GM19463 (cell line): ENCODE measurements around the gene REC114.

Experiments used
- ATAC-seq: cut with Tn5 transposase; IDR thresholded peaks from one replicate; pipeline ENCODE4 v1.9.1; 2021; ENCODE audit warnings: mild to moderate bottlenecking, moderate library complexity; ENCODE audit not compliant: unreplicated experiment

Gene REC114

DNA sequence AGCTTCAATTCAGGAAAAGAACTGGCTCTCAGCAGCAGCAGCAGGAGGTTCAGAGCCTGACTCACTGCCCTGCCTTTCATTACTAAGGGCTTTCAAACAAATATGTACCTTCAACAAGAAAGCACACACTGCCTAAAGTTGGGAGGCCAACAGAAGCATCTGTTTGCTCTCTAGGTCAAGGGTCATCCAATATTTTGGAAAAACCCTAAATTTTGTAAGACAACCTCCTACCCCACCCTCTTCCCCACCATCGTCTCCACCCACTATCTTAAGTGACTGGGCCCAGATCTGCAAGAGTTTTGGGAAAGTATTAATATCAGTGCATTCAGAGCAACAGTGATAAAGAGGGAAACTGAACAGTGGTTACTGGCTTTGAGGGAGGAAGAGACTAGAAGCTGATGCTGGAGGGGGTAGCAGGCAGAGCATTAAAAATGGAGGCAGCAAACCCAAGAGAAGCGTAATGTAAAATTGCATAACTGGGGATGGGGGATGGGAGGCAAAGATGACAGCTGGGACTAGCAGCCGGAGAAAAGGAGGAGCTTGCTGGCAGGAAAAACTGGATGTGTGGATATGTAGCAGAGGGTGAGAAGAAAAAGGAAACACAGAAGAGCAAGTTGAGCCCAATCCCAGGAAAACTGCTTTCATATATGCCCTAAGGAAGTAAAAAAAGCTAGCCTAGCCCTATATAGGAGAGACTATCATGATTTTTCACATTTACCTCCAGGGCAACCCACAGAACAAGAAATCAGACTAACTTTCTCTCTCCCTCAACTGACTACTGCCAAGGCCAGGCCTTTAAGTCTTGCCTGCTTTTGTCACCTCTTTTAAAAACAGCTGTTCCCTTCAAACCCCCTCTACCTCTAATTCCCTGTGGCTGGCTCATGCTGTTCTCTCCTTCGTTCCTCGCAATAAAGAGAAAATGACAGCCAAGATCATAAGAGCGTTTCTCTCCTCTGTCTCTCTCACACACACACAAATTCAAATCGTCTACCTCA, 158.8 kb downstream of the REC114 start:
- ATAC-seq: no peak

DNA sequence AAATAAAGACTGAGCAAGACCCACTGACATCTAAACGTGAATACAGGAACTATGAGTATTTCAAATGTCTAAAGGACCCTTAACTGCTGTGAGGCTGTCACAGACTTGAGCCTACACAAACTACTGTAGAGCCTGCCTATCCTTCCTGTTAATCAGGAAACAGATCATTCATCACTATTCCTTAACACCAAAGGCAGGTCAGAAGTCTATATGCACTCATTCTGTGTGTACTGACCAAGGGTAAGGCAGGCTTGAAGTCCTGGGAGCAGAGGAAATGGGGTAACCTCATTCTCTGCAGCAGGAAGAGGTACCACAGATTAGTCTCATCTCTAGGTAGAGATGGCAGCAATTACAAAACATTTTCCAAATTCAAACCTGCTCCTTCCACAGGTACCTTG, 159.5 kb downstream of the REC114 start:
- ATAC-seq: no peak

DNA sequence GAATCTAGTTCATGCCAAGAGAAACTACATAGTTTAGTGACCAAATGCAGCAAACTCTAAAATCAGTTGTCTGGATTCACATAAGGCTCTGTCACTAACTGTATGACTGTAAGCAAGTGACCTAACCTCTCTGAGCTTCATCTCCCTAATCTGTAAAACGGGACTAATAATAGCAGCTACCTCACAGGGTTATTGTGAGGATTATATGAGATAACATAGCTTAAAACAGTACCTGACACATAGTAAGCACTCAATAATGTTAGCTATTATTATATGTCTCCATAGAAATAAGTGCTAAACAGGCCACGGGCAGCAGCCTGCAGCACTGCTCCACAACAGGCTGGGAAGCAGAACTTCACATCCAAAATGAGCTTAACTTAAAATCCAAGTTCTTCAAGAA, 160.0 kb downstream of the REC114 start:
- no peak for ATAC-seq

DNA sequence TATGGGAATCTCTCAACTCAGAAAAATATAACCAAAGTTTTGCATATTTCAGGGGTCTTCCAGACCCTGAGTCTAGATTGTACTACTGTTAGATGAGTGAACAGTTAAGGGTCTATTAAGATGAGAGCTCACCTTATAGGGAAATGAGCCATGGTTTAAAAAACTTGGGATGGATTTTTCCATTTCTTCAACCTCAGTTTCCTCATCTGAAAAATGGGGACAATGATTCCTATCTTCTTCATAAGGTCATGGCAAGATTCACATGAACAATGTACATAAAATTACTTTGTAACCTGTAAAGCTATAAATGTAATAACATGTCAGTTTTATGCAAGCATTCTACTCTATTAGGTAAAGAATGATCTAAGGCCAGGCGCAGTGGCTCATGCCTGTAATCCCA, 161.5 kb downstream of the REC114 start:
- ATAC-seq: no peak

DNA sequence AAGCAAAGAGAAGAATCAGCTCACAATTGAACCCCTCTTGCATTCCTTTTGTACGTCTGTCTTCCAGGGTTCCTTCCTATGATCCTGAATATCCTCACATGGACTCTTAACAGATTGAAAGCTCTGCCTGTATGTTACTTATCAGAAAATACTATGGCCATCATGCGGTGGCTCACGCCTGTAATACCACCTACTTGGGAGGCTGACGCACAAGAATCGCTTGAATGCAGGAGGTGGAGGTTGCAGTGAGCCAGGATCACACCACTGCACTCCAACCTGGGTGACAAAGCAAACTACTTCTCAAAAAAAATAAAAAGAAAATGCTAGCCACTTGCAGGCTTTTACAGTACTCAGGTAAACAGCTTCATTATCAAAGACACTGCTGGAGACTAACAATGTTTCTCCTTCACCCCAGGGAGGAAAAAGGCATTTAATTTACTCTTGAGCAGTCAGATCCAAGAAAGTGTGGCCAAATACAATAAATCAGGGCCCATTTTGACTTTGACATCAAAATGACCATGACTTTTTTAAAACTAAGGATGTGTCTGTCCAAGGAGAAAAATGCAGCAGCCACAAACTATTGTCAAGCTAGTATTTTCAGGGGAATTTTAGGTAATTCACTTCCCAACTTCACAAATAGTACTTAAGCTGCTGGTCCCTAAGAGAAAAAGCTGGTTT, 162.9 kb downstream of the REC114 start:
- ATAC-seq: no peak

DNA sequence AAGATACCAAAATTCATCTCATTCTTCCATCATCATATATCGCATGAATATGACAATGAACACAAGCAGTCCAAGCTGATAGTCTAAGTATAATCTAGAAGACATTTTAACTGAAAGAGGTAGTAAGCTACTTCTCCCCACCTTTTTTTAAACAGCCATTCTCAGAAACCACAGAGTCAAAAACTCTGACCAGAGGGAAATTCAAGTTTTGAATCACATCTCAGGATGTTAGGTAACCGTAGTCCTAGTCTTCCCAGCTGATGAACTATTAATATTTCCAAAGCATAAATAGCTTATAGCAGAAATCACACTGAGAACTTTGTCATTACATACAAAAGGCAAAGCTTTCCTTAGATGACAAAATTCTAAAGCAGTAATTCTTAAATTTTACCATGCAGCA, 164.4 kb downstream of the REC114 start:
- no peak for ATAC-seq

DNA sequence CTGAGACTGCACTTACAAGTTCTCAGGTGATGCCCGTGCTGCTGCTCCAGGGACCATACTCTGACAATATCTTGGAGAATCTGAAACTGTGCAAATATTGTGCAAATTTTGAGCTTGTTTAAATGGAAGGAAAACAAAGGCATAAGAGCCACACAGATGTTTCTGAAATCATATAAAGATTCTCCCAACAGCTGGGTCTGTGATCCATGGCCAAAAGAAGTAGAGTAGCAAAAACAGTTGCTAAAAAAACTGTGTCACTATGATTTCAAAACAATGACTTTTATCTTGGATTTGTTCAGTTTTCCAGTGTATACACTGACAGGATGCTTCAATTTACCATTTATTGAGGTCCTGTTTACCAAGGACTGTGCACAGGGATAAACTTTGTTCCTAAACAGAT, 164.9 kb downstream of the REC114 start:
- no peak for ATAC-seq

DNA sequence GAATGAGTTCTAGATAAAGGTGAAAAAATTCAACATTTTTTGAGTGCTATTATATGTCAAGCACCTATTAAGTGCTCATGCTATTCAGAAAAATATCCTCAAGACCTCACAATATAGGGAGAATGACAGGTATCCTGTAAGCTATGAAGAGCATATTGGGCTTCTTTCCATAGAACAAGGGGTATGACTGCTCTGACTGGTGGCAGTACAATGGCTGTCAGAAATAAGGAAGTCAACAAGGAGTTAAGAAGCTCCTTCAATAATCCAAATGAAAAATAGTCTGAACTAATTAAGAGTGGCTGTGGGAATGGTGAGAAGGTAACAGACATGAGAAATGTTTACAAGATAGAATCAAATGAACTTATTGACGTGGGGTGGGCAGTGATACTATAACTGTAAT, 165.5 kb downstream of the REC114 start:
- ATAC-seq: no peak

DNA sequence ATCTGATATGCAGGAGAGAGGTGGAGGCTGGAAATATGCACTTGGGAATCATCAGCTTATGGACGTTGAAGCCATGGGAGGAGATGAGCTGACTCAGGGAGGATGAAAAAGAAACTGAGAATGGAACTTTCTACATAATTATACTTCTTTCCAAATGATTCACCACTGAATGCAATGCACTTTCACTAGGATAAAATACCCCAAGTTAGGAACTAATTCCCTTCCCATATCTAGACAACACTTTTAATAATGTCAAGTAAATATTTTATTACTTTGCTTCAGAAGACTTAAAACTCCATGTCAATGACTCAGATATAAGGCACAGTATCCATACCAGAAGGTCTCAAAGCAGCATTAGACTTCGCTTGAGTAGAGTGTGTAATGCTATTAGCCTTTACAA, 166.0 kb downstream of the REC114 start:
- ATAC-seq: no peak
